Glutamatergic neuron (in vitro differentiated cells): Measurements from ENCODE around the gene USP3. TPM values are rescaled to one million over a fixed set of nuclear protein-coding genes. Genes with fewer than 3 reads are reported as not detected.

ENCODE experiments used
- DNase-seq: peaks from one replicate; pipeline ENCODE4 v3.0.0; 2022
- H3K27ac Mint-ChIP-seq: one replicate; pipeline ENCODE4 v1.8.0; 2020; ENCODE audit warnings: mild to moderate bottlenecking, mixed read lengths, inconsistent platforms; ENCODE audit not compliant: unreplicated experiment
- H3K27me3 Mint-ChIP-seq: one replicate; pipeline ENCODE4 v1.8.0; 2020; ENCODE audit warnings: mild to moderate bottlenecking, moderate library complexity, mixed read lengths, inconsistent platforms; ENCODE audit not compliant: unreplicated experiment
- H3K36me3 Mint-ChIP-seq: one replicate; pipeline ENCODE4 v1.8.0; 2020; ENCODE audit warnings: mild to moderate bottlenecking, mixed read lengths, inconsistent platforms; ENCODE audit not compliant: unreplicated experiment
- H3K4me1 Mint-ChIP-seq: one replicate; pipeline ENCODE4 v1.8.0; 2020; ENCODE audit warnings: mild to moderate bottlenecking, low read depth, mixed read lengths, inconsistent platforms; ENCODE audit not compliant: unreplicated experiment
- H3K4me3 Mint-ChIP-seq: one replicate; pipeline ENCODE4 v1.8.0; 2020; ENCODE audit warnings: mild to moderate bottlenecking, mixed read lengths, inconsistent platforms; ENCODE audit not compliant: unreplicated experiment
- H3K9me3 Mint-ChIP-seq: one replicate; pipeline ENCODE4 v1.8.0; 2020; ENCODE audit warnings: mild to moderate bottlenecking, moderate library complexity, mixed read lengths, inconsistent platforms; ENCODE audit not compliant: unreplicated experiment
- total RNA-seq: library from RNA; stranded (reverse); fragmentation: NEBNext Ultra II Directional; extraction: Animal tissue kit (Norgen Biotek cat#: 25700); gene quantifications from one replicate; pipeline ENCODE4 v1.2.1, GENCODE V29; 2021; ENCODE audit not compliant: unreplicated experiment
- TF ChIP-seq, protein P1 (sequence below): fragments of 200-600 bp; sonication (generic); IDR thresholded peaks from one replicate; pipeline ENCODE4 v1.5.0; 2021; ENCODE audit not compliant: partially characterized antibody, unreplicated experiment

USP3 gene
- total RNA-seq, 1 donor from 2014 or later = 50.9 TPM

DNA sequence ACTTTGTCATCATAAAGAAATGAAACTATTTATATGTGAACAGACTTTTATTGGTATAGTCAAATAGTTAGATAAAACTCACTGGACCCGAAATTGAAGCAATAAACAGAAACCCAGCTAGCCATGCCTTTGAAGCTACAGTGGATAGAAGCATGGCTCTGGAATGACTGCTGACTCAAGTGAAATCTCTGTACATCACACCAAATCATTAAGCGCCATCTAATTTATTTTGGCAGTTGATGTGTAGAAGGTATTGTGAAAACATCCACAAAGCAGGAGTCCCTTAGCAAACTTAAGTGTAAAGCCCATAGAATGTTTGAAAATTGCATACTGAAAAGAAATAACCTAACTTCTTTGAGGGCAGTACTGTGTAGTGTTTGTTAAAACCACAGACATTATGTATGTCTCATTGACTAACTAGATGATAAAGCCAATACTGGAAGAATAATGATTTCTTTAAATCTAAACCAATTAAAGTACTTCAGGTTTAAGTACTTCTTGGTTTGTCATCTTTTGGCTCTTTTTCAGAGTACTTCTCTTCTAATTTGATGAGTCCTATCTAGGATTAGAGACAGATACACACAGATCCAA, 50.0 kb downstream of the USP3 start:
- H3K4me1 Mint-ChIP-seq = peaks cover 3% of the 10 kb centered on the region
- H3K9me3 Mint-ChIP-seq = no peaks in the 10 kb centered on the region
- H3K36me3 Mint-ChIP-seq = no peaks in the 10 kb centered on the region
- no peaks in the 10 kb centered on the region for H3K27me3 Mint-ChIP-seq
- TF ChIP-seq, protein P1, sequence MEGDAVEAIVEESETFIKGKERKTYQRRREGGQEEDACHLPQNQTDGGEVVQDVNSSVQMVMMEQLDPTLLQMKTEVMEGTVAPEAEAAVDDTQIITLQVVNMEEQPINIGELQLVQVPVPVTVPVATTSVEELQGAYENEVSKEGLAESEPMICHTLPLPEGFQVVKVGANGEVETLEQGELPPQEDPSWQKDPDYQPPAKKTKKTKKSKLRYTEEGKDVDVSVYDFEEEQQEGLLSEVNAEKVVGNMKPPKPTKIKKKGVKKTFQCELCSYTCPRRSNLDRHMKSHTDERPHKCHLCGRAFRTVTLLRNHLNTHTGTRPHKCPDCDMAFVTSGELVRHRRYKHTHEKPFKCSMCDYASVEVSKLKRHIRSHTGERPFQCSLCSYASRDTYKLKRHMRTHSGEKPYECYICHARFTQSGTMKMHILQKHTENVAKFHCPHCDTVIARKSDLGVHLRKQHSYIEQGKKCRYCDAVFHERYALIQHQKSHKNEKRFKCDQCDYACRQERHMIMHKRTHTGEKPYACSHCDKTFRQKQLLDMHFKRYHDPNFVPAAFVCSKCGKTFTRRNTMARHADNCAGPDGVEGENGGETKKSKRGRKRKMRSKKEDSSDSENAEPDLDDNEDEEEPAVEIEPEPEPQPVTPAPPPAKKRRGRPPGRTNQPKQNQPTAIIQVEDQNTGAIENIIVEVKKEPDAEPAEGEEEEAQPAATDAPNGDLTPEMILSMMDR = no peak
- H3K27ac Mint-ChIP-seq = no peak overlapping the region
- H3K4me3 Mint-ChIP-seq = no peak overlapping the region
- DNase-seq = no peak

DNA sequence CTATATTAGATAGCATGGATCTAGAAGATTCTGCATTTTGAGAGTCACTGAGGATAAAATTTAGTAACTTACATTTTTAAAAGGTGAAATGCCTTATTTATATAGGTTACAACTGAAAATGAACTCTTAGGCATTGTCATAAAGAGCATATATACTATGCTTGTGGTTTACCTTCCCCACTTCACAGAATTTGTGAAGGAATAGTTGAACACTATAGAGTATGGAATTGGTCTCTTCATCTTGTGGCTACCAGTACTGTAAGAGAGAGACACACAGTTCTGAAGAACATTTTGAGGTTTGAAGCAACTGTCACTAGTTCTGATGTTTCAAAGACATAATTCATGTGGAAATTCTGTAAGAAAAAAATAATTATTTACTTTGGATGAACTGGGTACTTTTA, 51.1 kb downstream of the USP3 start:
- no peak for DNase-seq
- peaks cover 3% of the 10 kb centered on the region for H3K4me1 Mint-ChIP-seq
- no peaks in the 10 kb centered on the region for H3K9me3 Mint-ChIP-seq
- TF ChIP-seq, protein P1 = no peak
- H3K27me3 Mint-ChIP-seq = no peaks in the 10 kb centered on the region
- H3K27ac Mint-ChIP-seq = no peak overlapping the region
- H3K4me3 Mint-ChIP-seq = no peak overlapping the region
- no peaks in the 10 kb centered on the region for H3K36me3 Mint-ChIP-seq

DNA sequence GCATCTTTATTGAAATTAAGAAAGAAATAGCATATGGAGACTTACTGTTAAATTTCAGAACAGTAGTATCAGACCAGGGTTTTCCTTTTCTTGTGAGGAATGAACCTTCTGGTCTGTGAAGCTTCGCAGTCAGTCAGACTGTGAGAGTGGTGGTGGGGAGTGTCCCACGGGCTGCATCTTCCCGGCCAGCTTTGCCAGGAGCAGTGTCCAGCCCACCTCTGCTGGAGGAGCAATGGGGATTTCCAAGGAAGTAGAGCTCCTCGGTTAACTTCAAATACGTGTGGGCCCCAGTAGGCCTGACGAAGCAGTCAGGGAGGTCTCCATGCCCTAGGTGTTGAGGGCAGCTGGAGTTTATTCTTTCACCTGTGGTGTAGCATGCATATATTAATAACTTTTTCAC, 51.9 kb downstream of the USP3 start:
- H3K36me3 Mint-ChIP-seq = no peaks in the 10 kb centered on the region
- no peaks in the 10 kb centered on the region for H3K9me3 Mint-ChIP-seq
- no peak overlapping the region for H3K4me3 Mint-ChIP-seq
- H3K27me3 Mint-ChIP-seq = no peaks in the 10 kb centered on the region
- TF ChIP-seq, protein P1 = no peak
- DNase-seq = no peak
- no peak overlapping the region for H3K27ac Mint-ChIP-seq
- peaks cover 3% of the 10 kb centered on the region for H3K4me1 Mint-ChIP-seq

- H3K27ac Mint-ChIP-seq = no peak overlapping the region
- TF ChIP-seq, protein P1 = no peak
- H3K36me3 Mint-ChIP-seq = no peaks in the 10 kb centered on the region
- no peak for DNase-seq
- no peak overlapping the region for H3K4me3 Mint-ChIP-seq
- peaks cover 3% of the 10 kb centered on the region for H3K4me1 Mint-ChIP-seq
- H3K9me3 Mint-ChIP-seq = no peaks in the 10 kb centered on the region
- H3K27me3 Mint-ChIP-seq = no peaks in the 10 kb centered on the region
Observed at GRCh38 chr15:63556736-63557135, 52.3 kb downstream of the USP3 start.

DNA sequence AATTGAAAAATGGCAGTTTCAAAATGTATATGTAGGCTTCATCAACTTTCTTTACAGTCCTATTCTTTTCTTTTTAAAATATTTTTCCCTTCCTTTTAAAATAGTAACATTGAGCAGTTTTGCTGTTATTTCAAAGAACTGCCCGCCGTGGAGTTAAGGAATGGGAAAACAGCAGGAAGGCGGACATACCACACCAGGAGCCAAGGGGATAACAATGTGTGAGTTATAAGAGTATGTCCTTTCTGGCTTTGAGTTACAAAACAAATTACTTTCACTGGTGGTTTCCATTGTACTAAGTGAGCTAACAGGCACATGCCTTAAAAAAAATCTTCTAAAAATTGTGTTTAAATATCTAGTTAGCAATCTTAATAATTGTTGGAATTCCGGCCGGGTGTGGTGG, 55.4 kb downstream of the USP3 start:
- Mint-ChIP-seq H3K27ac (no peak overlapping the region), H3K4me1 (peaks cover 3% of the 10 kb centered on the region), H3K4me3 (no peak overlapping the region), H3K9me3 (no peaks in the 10 kb centered on the region), H3K36me3 (no peaks in the 10 kb centered on the region), H3K27me3 (no peaks in the 10 kb centered on the region)
- TF ChIP-seq, protein P1 = no peak
- DNase-seq = no peak
